Right lobe of liver (tissue), 6 donors: ENCODE results near the gene MAST4. TPM values are rescaled to one million over a fixed set of nuclear protein-coding genes. Genes with fewer than 3 reads are reported as not detected.

Experiments used
- ATAC-seq, 4 donors: fragments of 200-7000 bp; cut with Tn5 transposase; one replicate each; pipeline ENCODE4 v1.9.1; 2020; ENCODE audit warnings: mild to moderate bottlenecking in 4 of 4, moderate library complexity in 4 of 4
- DNase-seq, 3 donors: peaks; one replicate each; pipeline ENCODE4 v3.0.0-alpha.2; 2020
- H3K27ac ChIP-seq, 3 donors: fragments of 200-600 bp; one replicate each; pipeline ENCODE4 v1.8.0; 2022
- H3K27me3 ChIP-seq, 2 donors: fragments of 200-600 bp; one replicate each; pipeline ENCODE4 v1.8.0; 2022
- H3K36me3 ChIP-seq, 4 donors: fragments of 200-600 bp; sonication (generic) in 1 of 4; one replicate each; pipeline versions ENCODE4 v1.5.1 to v1.8.0; 2017 to 2022; ENCODE audit warnings: control low read depth in 1 of 4
- H3K4me1 ChIP-seq, 4 donors: fragments of 200-600 bp; sonication (generic) in 1 of 4; one replicate each; pipeline versions ENCODE4 v1.5.1 to v1.8.0; 2017 to 2022; ENCODE audit warnings: control low read depth in 1 of 4
- H3K4me3 ChIP-seq, 3 donors: fragments of 200-600 bp; one replicate each; pipeline ENCODE4 v1.8.0; 2022
- H3K9me3 ChIP-seq, 4 donors: fragments of 200-600 bp; sonication (generic) in 1 of 4; one replicate each; pipeline versions ENCODE4 v1.5.1 to v1.8.0; 2017 to 2022; ENCODE audit warnings: control low read depth in 1 of 4
- POLR2A ChIP-seq: fragments of 450-650 bp; IDR thresholded peaks from one replicate; pipeline ENCODE4 v1.6.1; 2017; ENCODE audit warnings: antibody characterized with exemption, mild to moderate bottlenecking
- WGBS: methylation state at CpG from one replicate; pipeline ENCODE4 v1.1.6; 2018; ENCODE audit warnings: low coverage, low lambda C conversion rate; ENCODE audit not compliant: insufficient coverage; ENCODE audit errors: missing lambda C conversion rate; 5-methylcytosine and 5-hydroxymethylcytosine counted together
- intact Hi-C, 2 donors: fragments of 100-400 bp; cut with DNase I; formaldehyde crosslinking; loops; one replicate each; pipeline versions ENCODE4 v1.11.2 to v1.14.1; 2022
- total RNA-seq, 6 experiments: library from RNA; depleted of rRNA in 2 of 6; stranded (reverse); fragments of >200 nt in 2 of 6; fragmentation: NEBNext Ultra II Directional in 3 of 6; extraction: Animal tissue kit (Norgen Biotek cat#: 25700) in 3 of 6; gene quantifications; one replicate each; pipeline versions ENCODE4 v1.1.0 to v1.2.4, GENCODE V29; 2016 to 2023
- TF ChIP-seq, protein P1 (sequence below), 4 donors: fragments of 200-600 bp in 3 of 4; fragments of 450-650 bp in 1 of 4; IDR thresholded peaks; one replicate each; pipeline versions ENCODE4 v1.5.1 to v1.8.0; 2016 to 2022; ENCODE audit warnings: antibody characterized with exemption in 4 of 4, mild to moderate bottlenecking in 2 of 4
- donor health status: DM: no; HTN: yes; CAD: no.
- donor health status: DM: no; HTN: no; CAD: no.
- donor health status: DM: no; HTN: no; CAD: no.
- donor health status: DM: no; HTN: yes; CAD: no.
- donor health status: DM: no; HTN: yes; CAD: no.

MAST4 gene
- total RNA-seq, 6 experiments from 2014 or later, result 9.4 to 23.5 (median 13.9) TPM

DNA sequence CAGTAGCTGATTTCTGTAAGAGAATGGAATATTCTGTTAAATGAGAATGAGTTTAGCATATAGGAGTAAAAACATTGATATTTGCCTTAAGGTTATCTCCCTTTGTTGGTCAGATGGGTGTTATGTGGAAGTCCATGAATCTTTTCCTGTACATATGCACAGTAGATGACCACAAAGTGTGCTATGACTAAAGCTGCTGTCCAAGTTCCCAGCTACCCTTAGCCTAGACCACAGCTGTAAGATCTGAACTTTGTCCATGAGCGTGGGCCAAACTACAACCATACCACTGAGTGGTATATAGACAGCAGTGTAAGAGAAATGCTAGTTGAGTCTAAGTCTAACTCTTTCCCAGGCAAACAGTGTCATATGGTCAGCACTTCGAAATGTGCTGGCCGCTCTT is 551.6 kb downstream of the MAST4 start:
- no peak overlapping the region for H3K27ac ChIP-seq
- H3K9me3 ChIP-seq, result no peaks in the 10 kb centered on the region
- intact Hi-C loops, result loop anchor here in 1 of 2 donors (10.0 kb wide), 1 partner anchor 153 kb away; no protein-coding TSS in a partner anchor
- DNase-seq (no peak), ATAC-seq (no peak)
- no peaks in the 10 kb centered on the region for H3K27me3 ChIP-seq
- WGBS, result 92% methylated on average over 2 of the region's 3 CpGs
- TF ChIP-seq POLR2A, result no peak
- TF ChIP-seq, protein P1, sequence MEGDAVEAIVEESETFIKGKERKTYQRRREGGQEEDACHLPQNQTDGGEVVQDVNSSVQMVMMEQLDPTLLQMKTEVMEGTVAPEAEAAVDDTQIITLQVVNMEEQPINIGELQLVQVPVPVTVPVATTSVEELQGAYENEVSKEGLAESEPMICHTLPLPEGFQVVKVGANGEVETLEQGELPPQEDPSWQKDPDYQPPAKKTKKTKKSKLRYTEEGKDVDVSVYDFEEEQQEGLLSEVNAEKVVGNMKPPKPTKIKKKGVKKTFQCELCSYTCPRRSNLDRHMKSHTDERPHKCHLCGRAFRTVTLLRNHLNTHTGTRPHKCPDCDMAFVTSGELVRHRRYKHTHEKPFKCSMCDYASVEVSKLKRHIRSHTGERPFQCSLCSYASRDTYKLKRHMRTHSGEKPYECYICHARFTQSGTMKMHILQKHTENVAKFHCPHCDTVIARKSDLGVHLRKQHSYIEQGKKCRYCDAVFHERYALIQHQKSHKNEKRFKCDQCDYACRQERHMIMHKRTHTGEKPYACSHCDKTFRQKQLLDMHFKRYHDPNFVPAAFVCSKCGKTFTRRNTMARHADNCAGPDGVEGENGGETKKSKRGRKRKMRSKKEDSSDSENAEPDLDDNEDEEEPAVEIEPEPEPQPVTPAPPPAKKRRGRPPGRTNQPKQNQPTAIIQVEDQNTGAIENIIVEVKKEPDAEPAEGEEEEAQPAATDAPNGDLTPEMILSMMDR (IDR thresholded peaks at IDR 0.05), result no peak
- H3K4me1 ChIP-seq, result peaks cover 0 to 16% (median 8%) of the 10 kb centered on the region in 4 donors
- peaks cover 0 to 8% (median 1%) of the 10 kb centered on the region in 4 donors for H3K36me3 ChIP-seq
- H3K4me3 ChIP-seq, result no peak overlapping the region

DNA sequence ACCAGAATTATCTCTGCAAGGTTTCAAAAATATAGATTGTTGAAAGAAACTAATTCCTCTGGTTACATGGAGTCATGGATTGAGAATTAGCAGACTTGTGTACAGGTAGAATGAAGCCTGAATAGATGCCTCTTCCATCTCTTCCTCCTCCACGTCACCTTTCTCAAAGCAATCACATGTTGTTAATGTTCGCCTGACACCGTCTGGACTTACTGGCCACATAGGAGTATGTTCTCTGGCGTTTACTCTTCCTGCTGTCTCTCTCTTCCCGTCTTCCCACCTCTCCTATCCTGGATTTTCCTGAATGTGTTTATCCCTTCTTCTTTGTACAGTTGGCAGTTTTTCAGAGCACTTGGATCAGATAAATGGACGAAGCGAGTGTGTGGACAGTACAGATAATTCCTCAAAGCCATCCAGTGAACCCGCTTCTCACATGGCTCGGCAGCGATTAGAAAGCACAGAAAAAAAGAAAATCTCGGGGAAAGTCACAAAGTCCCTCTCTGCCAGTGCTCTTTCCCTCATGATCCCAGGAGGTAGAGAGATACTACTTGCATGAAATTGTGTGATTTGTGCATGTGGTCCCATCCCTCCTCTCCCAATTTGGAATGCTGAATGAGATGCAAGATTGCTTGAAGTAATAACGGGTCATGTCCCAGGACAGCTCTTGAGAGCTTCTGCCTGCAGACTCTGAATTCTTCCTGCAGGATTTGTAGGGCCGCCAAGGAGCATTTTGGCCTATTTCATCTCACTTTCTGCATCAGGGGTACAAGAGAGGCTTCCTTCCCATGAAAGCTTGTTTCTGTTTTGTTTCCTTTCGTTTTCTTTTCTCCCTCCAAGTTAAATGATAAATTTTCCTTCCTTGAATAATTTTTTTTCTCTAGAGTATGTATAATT is 553.1 kb downstream of the MAST4 start:
- Histone ChIP-seq H3K27ac (no peak overlapping the region), H3K9me3 (no peaks in the 10 kb centered on the region), H3K36me3 (peaks cover 0 to 15% (median 1%) of the 10 kb centered on the region in 4 donors), H3K4me1 (peaks cover 0 to 8% (median 4%) of the 10 kb centered on the region in 4 donors), H3K27me3 (no peaks in the 10 kb centered on the region), H3K4me3 (no peak overlapping the region)
- DNase-seq (no peak), ATAC-seq (no peak)
- WGBS, result 61% methylated on average over 12 of the region's 14 CpGs
- intact Hi-C loops, result loop anchor here in 1 of 2 donors (10.0 kb wide), 1 partner anchor 155 kb away; no protein-coding TSS in a partner anchor
- TF ChIP-seq, protein P1 (IDR thresholded peaks at IDR 0.05), result no peak
- TF ChIP-seq POLR2A, result no peak

DNA sequence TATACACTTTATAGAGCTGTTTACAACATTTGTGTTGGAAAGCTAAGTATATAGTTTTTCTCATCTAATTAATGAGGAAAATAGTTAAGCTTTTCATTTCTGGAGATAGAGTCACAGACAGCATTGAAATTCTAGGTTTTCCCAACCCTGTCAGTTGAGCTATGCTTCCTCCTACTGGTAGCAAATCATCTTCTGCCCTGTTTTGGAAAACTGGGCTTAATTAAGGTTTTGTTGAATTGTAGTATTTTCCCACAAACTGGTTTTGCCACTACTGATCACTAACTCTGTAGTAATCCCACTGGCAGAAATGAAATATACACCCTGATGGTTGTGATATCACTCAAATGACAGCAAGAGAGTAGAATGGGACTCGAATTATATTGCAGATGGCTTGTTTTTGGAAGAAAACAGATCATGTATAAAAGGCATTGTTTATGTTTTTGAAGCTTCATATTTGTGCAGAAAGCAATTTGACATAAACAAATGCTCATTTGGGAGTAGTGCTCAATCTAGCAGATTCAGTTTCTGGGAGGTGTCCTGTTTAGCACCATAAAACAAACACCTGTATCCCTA is 553.8 kb downstream of the MAST4 start:
- H3K27me3 ChIP-seq, result no peaks in the 10 kb centered on the region
- peaks cover 0 to 15% (median 1%) of the 10 kb centered on the region in 4 donors for H3K36me3 ChIP-seq
- no peaks in the 10 kb centered on the region for H3K9me3 ChIP-seq
- WGBS, result 63% methylated on average over 1 of the region's 1 CpG
- H3K4me1 ChIP-seq, result peaks cover 0 to 9% (median under 1%) of the 10 kb centered on the region in 4 donors
- H3K27ac ChIP-seq, result no peak overlapping the region
- H3K4me3 ChIP-seq, result no peak overlapping the region
- peak; percentile 31 to 49 (median 36) for ATAC-seq
- intact Hi-C loops, result loop anchor here in 1 of 2 donors (10.0 kb wide), 2 partner anchors 55 to 155 kb away; no protein-coding TSS in a partner anchor
- TF ChIP-seq, protein P1 (IDR thresholded peaks at IDR 0.05), result peak; percentile 36 to 48 (median 40)
- no peak for TF ChIP-seq POLR2A
- no peak for DNase-seq

DNA sequence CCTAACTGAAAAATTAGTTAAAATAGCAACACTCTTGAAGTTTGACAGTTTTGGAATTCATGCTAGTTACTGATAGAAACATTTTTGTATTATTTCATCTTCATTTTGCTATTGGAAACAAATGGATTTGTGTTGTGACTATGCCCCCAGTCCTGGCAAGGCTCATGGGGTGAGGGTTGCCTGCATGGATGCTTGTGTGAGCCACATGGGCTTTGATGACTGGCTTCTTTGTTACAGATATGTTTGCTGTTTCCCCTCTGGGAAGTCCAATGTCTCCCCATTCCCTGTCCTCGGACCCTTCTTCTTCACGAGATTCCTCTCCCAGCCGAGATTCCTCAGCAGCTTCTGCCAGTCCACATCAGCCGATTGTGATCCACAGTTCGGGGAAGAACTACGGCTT is 556.2 kb downstream of the MAST4 start:
- H3K9me3 ChIP-seq, result no peaks in the 10 kb centered on the region
- no peak overlapping the region for H3K27ac ChIP-seq
- H3K4me3 ChIP-seq, result no peak overlapping the region
- TF ChIP-seq, protein P1 (IDR thresholded peaks at IDR 0.05), result no peak
- no peak for TF ChIP-seq POLR2A
- H3K4me1 ChIP-seq, result peaks cover 0 to 10% (median 0%) of the 10 kb centered on the region in 4 donors
- no peak for DNase-seq
- H3K36me3 ChIP-seq, result peaks cover 0 to 15% (median 1%) of the 10 kb centered on the region in 4 donors
- WGBS, result 100% methylated on average over 6 of the region's 6 CpGs
- no peak for ATAC-seq
- H3K27me3 ChIP-seq, result no peaks in the 10 kb centered on the region
- intact Hi-C loops, result loop anchor here in 1 of 2 donors (10.0 kb wide), 1 partner anchor 52 kb away; no protein-coding TSS in a partner anchor
